Neural cell (in vitro differentiated cells): ENCODE data around the gene PCDHB14.
A peak's percentile ranks its signal among the peaks of the same experiment; 100 is the strongest.

Experiments used
- CTCF ChIP-seq: fragments of 450-650 bp; IDR thresholded peaks from 2 replicates; pipeline ENCODE4 v1.5.1; 2014; ENCODE audit warnings: antibody characterized with exemption, mild to moderate bottlenecking, moderate library complexity; ENCODE audit not compliant: poor library complexity, severe bottlenecking
- EP300 ChIP-seq: fragments of 450-650 bp; conservative IDR thresholded peaks from 2 replicates; pipeline ENCODE4 v1.6.1; 2014; ENCODE audit warnings: antibody characterized with exemption, mild to moderate bottlenecking, moderate library complexity; ENCODE audit not compliant: poor library complexity, severe bottlenecking
- EZH2 ChIP-seq: fragments of 200-600, 300-800 bp; shearing (Covaris generic), sonication (generic); IDR thresholded peaks from 2 replicates; pipeline ENCODE4 v1.6.1; 2014; ENCODE audit warnings: antibody characterized with exemption, low read length, borderline replicate concordance, mild to moderate bottlenecking; ENCODE audit not compliant: insufficient read depth, poor library complexity, severe bottlenecking
- MXI1 ChIP-seq: fragments of 450-650 bp; conservative IDR thresholded peaks from 2 replicates; pipeline ENCODE4 v1.6.1; 2014; ENCODE audit warnings: antibody characterized with exemption, mild to moderate bottlenecking; ENCODE audit not compliant: poor library complexity, severe bottlenecking
- POLR2AphosphoS5 ChIP-seq: IDR thresholded peaks from 2 replicates; pipeline ENCODE4 v1.6.1; 2012
- SMC3 ChIP-seq: fragments of 450-650 bp; conservative IDR thresholded peaks from 2 replicates; pipeline ENCODE4 v1.6.1; 2014; ENCODE audit warnings: antibody characterized with exemption, mild to moderate bottlenecking, moderate library complexity; ENCODE audit not compliant: poor library complexity
- TF ChIP-seq, protein P1 (sequence below): IDR thresholded peaks from 2 replicates; pipeline ENCODE4 v1.6.1; 2012; ENCODE audit warnings: borderline replicate concordance

GRCh38 chr5:141182248-141182647, 40.9 kb upstream of the PCDHB14 start, which contains the start of gene PCDHB16:
- TF ChIP-seq EZH2 (no peak), CTCF (peak; percentile 55), EP300 (no peak), POLR2AphosphoS5 (peak; percentile 20), MXI1 (no peak), SMC3 (peak; percentile 47)
- TF ChIP-seq, protein P1, sequence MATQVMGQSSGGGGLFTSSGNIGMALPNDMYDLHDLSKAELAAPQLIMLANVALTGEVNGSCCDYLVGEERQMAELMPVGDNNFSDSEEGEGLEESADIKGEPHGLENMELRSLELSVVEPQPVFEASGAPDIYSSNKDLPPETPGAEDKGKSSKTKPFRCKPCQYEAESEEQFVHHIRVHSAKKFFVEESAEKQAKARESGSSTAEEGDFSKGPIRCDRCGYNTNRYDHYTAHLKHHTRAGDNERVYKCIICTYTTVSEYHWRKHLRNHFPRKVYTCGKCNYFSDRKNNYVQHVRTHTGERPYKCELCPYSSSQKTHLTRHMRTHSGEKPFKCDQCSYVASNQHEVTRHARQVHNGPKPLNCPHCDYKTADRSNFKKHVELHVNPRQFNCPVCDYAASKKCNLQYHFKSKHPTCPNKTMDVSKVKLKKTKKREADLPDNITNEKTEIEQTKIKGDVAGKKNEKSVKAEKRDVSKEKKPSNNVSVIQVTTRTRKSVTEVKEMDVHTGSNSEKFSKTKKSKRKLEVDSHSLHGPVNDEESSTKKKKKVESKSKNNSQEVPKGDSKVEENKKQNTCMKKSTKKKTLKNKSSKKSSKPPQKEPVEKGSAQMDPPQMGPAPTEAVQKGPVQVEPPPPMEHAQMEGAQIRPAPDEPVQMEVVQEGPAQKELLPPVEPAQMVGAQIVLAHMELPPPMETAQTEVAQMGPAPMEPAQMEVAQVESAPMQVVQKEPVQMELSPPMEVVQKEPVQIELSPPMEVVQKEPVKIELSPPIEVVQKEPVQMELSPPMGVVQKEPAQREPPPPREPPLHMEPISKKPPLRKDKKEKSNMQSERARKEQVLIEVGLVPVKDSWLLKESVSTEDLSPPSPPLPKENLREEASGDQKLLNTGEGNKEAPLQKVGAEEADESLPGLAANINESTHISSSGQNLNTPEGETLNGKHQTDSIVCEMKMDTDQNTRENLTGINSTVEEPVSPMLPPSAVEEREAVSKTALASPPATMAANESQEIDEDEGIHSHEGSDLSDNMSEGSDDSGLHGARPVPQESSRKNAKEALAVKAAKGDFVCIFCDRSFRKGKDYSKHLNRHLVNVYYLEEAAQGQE = no peak
